Measurements from ENCODE around the gene CLCN4. TPM values are rescaled to one million over a fixed set of nuclear protein-coding genes. Genes with fewer than 3 reads are reported as not detected.

The CLCN4 gene
- total RNA-seq, 1 experiment from 2014 or later = 3.1 TPM

DNA sequence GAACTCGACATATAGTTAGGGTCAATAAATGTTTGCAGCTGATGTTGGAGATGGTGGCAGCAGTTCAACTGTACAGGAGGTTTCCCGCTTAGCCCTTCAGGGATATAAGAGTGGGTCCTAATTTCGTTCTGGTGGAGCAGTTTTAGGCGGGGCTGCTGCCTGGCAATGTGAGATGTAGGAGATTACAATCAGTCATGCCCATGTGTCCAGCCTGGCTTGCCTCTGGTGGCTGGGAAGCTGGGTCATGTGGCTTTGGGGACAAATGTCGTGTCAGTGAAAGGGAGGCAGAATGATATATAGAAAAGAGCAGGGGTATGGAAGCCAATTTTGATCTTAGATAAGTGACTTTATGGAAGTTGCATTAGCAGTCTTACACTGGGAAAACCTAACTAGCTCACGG lies 129.4 kb downstream of the CLCN4 start:
- Histone ChIP-seq H3F3A (ENCODE audit: insufficient read depth, low read depth) (no peaks in the 10 kb centered on the region), H3K4me1 (replicated peaks; ENCODE audit: insufficient read depth) (peaks cover 9% of the 10 kb centered on the region; the same call in 1 of the 2 replicates), H3K4me2 (no peak overlapping the region), H2AFZ (no peak overlapping the region), H3K27me3 (ENCODE audit: insufficient read depth, low read depth) (no peaks in the 10 kb centered on the region), H3K36me3 (ENCODE audit: low read depth) (no peaks in the 10 kb centered on the region), H3K27ac (no peak overlapping the region), H3K79me2 (ENCODE audit: low read depth) (no peaks in the 10 kb centered on the region), H3K9me3 (ENCODE audit: insufficient read depth, low read depth) (no peaks in the 10 kb centered on the region), H3K4me3 (no peak overlapping the region), H3K9me2 (ENCODE audit: insufficient read depth) (no peaks in the 10 kb centered on the region), H4K20me1 (ENCODE audit: insufficient read depth) (no peaks in the 10 kb centered on the region)
- TF ChIP-seq, protein P1, sequence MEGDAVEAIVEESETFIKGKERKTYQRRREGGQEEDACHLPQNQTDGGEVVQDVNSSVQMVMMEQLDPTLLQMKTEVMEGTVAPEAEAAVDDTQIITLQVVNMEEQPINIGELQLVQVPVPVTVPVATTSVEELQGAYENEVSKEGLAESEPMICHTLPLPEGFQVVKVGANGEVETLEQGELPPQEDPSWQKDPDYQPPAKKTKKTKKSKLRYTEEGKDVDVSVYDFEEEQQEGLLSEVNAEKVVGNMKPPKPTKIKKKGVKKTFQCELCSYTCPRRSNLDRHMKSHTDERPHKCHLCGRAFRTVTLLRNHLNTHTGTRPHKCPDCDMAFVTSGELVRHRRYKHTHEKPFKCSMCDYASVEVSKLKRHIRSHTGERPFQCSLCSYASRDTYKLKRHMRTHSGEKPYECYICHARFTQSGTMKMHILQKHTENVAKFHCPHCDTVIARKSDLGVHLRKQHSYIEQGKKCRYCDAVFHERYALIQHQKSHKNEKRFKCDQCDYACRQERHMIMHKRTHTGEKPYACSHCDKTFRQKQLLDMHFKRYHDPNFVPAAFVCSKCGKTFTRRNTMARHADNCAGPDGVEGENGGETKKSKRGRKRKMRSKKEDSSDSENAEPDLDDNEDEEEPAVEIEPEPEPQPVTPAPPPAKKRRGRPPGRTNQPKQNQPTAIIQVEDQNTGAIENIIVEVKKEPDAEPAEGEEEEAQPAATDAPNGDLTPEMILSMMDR (conservative IDR thresholded peaks at IDR 0.05) = no peak
- no peak for TF ChIP-seq EZH2 (IDR thresholded peaks at IDR 0.05; ENCODE audit: low read depth)
- ChIA-PET POLR2A (ENCODE audit: unreplicated experiment) (interaction anchor here (0.5 to 0.8 kb wide), 2 partner anchors 1044 to 1882 kb away, joined by 4 to 5 read pairs; no protein-coding TSS in a partner anchor), CTCF (no interaction called here)
- DNase-seq = no peak
- BruUV-seq (replicated peaks) = no TSS peak
- intact Hi-C loops (cut with micrococcal nuclease; ENCODE audit: unreplicated experiment) = no loop called here

Other genes starting within 250 kb of the CLCN4 start
- not detected in 2 replicates for gene CLDN34, start 189.6 kb upstream of the CLCN4 start, total RNA-seq (2021)